ENCODE results near the gene PEAR1.

The PEAR1 gene

GRCh38 chr1:156949127-156949526, 55.6 kb downstream of the PEAR1 start:
- no peak for DNase-seq (ENCODE audit: low read depth)
- no peak overlapping the region for H3K4me3 ChIP-seq (ENCODE audit: low read depth, low read length)
- in situ Hi-C loops (cut with HindIII; ENCODE audit: low sequenced_read_pairs), result loop anchor here (5.0 kb wide), 1 partner anchor 62 kb away; no protein-coding TSS in a partner anchor
- TF ChIP-seq, protein P1, sequence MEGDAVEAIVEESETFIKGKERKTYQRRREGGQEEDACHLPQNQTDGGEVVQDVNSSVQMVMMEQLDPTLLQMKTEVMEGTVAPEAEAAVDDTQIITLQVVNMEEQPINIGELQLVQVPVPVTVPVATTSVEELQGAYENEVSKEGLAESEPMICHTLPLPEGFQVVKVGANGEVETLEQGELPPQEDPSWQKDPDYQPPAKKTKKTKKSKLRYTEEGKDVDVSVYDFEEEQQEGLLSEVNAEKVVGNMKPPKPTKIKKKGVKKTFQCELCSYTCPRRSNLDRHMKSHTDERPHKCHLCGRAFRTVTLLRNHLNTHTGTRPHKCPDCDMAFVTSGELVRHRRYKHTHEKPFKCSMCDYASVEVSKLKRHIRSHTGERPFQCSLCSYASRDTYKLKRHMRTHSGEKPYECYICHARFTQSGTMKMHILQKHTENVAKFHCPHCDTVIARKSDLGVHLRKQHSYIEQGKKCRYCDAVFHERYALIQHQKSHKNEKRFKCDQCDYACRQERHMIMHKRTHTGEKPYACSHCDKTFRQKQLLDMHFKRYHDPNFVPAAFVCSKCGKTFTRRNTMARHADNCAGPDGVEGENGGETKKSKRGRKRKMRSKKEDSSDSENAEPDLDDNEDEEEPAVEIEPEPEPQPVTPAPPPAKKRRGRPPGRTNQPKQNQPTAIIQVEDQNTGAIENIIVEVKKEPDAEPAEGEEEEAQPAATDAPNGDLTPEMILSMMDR (IDR thresholded peaks at IDR 0.05; ENCODE audit: low read depth, low read length, missing control alignments), result no peak

- no peak overlapping the region for H3K4me3 ChIP-seq (ENCODE audit: low read depth, low read length)
- in situ Hi-C loops (cut with HindIII; ENCODE audit: low sequenced_read_pairs), result loop anchor here (5.0 kb wide), 1 partner anchor 81 kb away; no protein-coding TSS in a partner anchor
- no peak for DNase-seq (ENCODE audit: low read depth)
- TF ChIP-seq, protein P1 (IDR thresholded peaks at IDR 0.05; ENCODE audit: low read depth, low read length, missing control alignments), result no peak
Measured at GRCh38 chr1:156951371-156951770, 57.9 kb downstream of the PEAR1 start.

- in situ Hi-C loops (cut with HindIII; ENCODE audit: low sequenced_read_pairs), result loop anchor here (5.0 kb wide), 1 partner anchor 79 kb away; no protein-coding TSS in a partner anchor
- TF ChIP-seq, protein P1 (IDR thresholded peaks at IDR 0.05; ENCODE audit: low read depth, low read length, missing control alignments), result no peak
Measured at GRCh38 chr1:156953571-156953970, 60.1 kb downstream of the PEAR1 start.

DNA sequence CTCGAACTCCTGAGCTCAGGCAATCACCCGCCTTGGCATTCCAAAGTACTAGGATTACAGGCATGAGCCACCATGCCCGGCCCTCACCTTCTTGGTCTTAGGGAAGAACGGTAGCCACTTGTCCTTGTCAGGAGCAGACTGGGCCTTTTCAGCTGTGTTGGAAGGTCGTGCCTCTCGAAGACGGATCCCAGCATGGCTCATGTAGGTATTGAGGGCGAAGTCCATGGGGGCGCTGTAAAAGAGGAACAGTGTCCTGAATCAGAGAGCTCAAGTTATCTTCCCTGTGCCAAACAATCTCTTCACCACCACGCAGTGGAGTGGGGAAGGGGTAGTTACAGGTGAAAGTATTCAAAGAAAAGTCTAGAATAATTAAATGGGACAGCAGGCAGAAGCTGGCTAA, 62.8 kb downstream of the PEAR1 start:
- no peak for DNase-seq (ENCODE audit: low read depth)
- H3K4me3 ChIP-seq (ENCODE audit: low read depth, low read length), result no peak overlapping the region
- TF ChIP-seq, protein P1 (IDR thresholded peaks at IDR 0.05; ENCODE audit: low read depth, low read length, missing control alignments), result no peak
- in situ Hi-C loops (cut with HindIII; ENCODE audit: low sequenced_read_pairs), result no loop called here

More at GRCh38 chr1:156953571-156953970, 60.1 kb downstream of the PEAR1 start:
- no peak overlapping the region for H3K4me3 ChIP-seq (ENCODE audit: low read depth, low read length)
- no peak for DNase-seq (ENCODE audit: low read depth)

DNA sequence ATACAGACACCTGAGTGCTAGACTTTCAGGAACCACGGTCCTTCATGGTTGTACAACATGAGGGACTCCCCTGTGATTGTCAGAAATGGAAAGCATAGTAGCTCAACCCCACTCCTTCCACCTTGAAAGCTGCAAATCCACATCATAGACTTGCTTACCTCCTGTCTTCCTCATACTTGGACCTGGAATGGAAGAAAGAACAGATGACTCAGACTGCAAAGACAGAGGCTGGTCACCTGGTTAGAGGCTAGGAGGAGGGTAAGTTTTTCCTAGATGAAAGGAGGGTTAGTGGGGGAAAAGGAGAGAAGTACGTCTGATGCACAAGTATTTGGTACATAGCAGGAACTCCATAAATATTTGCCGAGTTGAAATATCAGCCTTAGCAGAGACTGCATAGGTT, 64.1 kb downstream of the PEAR1 start:
- DNase-seq (ENCODE audit: low read depth), result no peak
- no peak overlapping the region for H3K4me3 ChIP-seq (ENCODE audit: low read depth, low read length)
- in situ Hi-C loops (cut with HindIII; ENCODE audit: low sequenced_read_pairs), result no loop called here
- TF ChIP-seq, protein P1 (IDR thresholded peaks at IDR 0.05; ENCODE audit: low read depth, low read length, missing control alignments), result no peak

DNA sequence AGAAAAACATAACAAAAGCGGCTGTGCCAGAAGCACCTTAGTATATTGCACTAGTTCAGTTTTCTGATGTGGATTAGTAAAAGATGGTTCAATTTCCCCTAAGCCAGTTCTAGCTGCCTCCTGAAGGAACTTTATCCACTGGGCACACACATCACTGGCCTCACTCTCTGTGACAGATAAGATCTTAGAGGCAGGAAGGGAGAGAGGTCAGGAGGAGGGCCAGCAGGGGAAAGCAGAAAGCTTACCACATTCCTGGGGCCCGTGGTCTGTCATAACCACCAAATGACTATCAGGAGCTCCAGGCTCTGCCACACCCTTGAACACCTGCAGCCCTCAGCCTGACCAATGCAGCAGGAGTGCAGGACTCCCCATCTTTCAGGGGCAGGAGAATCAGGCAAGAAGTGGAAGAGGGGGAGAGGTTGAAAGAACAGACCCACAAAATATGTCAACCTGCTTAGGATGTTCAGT, 64.8 kb downstream of the PEAR1 start:
- no peak for DNase-seq (ENCODE audit: low read depth)
- in situ Hi-C loops (cut with HindIII; ENCODE audit: low sequenced_read_pairs), result no loop called here
- TF ChIP-seq, protein P1 (IDR thresholded peaks at IDR 0.05; ENCODE audit: low read depth, low read length, missing control alignments), result no peak

More for the DNA sequence above, 64.8 kb downstream of the PEAR1 start:
- no peak overlapping the region for H3K4me3 ChIP-seq (ENCODE audit: low read depth, low read length)

All from astrocyte of the cerebellum (primary cell).